NCI-H128 (cell line): Measurements from ENCODE around the gene MUC21.
"Not testable (repeated sequence)": the region's sequence is repeated elsewhere in the genome, so short reads cannot be mapped to it uniquely, and the experiment has no call there.

ENCODE experiments used
- DNase-seq: peaks from one replicate; lab custom pipeline; 2025; ENCODE audit not compliant: unreplicated experiment; lab: John Stamatoyannopoulos, UW

The MUC21 gene

GRCh38 chr6:30966154-30966553 is 17.4 kb upstream of the MUC21 start:
- DNase-seq, result no peak

GRCh38 chr6:30969171-30969570 is 14.3 kb upstream of the MUC21 start:
- DNase-seq, result not testable (repeated sequence)

GRCh38 chr6:30970946-30971345 is 12.6 kb upstream of the MUC21 start:
- DNase-seq, result no peak

GRCh38 chr6:30972816-30973215 is 10.7 kb upstream of the MUC21 start:
- no peak for DNase-seq

- DNase-seq, result no peak
These were observed 8.8 kb upstream of the MUC21 start for GRCh38 chr6:30974490-30975252.

- DNase-seq, result no peak
These were observed 4.4 kb upstream of the MUC21 start for GRCh38 chr6:30979141-30979540.

GRCh38 chr6:30979690-30980089 is 3.8 kb upstream of the MUC21 start:
- no peak for DNase-seq

- DNase-seq, result no peak
These were observed 1.4 kb upstream of the MUC21 start for GRCh38 chr6:30981942-30982772.

GRCh38 chr6:30985490-30985889 is 2.0 kb downstream of the MUC21 start:
- no peak for DNase-seq

- no peak for DNase-seq
These were observed 3.8 kb downstream of the MUC21 start for GRCh38 chr6:30987304-30987703.

- no peak for DNase-seq
These were observed 4.8 kb downstream of the MUC21 start for GRCh38 chr6:30988209-30988825.

- no peak for DNase-seq
These were observed 7.0 kb downstream of the MUC21 start for GRCh38 chr6:30990422-30991086.

GRCh38 chr6:30991891-30992290 is 8.4 kb downstream of the MUC21 start:
- no peak for DNase-seq

- no peak for DNase-seq
These were observed 13.8 kb downstream of the MUC21 start for GRCh38 chr6:30997301-30997700.

- no peak for DNase-seq
These were observed 15.3 kb downstream of the MUC21 start for GRCh38 chr6:30998785-30999184.

- not testable (repeated sequence) for DNase-seq
These were observed 16.7 kb downstream of the MUC21 start for GRCh38 chr6:31000067-31000860.

GRCh38 chr6:31001281-31001888 is 17.9 kb downstream of the MUC21 start:
- no peak for DNase-seq

GRCh38 chr6:31002471-31002870 is 19.0 kb downstream of the MUC21 start:
- no peak for DNase-seq

- DNase-seq, result no peak
These were observed 21.3 kb downstream of the MUC21 start for GRCh38 chr6:31004794-31005193.
